Fibroblast of villous mesenchyme (primary cell): ENCODE data around the gene RGS6. TPM values are rescaled to one million over a fixed set of nuclear protein-coding genes. Genes with fewer than 3 reads are reported as not detected.
A peak's percentile ranks its signal among the peaks of the same experiment; 100 is the strongest.

Experiments used
- DNase-seq: peaks from one replicate; pipeline ENCODE4 v3.0.0-alpha.2; 2010; ENCODE audit warnings: low read depth
- H3K4me3 ChIP-seq: 2 replicates; pipeline ENCODE4 v1.5.1; 2011; ENCODE audit warnings: low read depth, mild to moderate bottlenecking, low read length
- total RNA-seq: library from RNA; depleted of rRNA; stranded (reverse); fragments of >200 nt; gene quantifications from 2 replicates; pipeline ENCODE4 v1.2.3, GENCODE V29; 2012
- TF ChIP-seq, protein P1 (sequence below): IDR thresholded peaks from 2 replicates; pipeline ENCODE4 v1.5.1; 2012; ENCODE audit warnings: low read depth, mild to moderate bottlenecking, low read length; ENCODE audit not compliant: insufficient read depth

RGS6 gene
- total RNA-seq, 1 donor: not detected

DNA sequence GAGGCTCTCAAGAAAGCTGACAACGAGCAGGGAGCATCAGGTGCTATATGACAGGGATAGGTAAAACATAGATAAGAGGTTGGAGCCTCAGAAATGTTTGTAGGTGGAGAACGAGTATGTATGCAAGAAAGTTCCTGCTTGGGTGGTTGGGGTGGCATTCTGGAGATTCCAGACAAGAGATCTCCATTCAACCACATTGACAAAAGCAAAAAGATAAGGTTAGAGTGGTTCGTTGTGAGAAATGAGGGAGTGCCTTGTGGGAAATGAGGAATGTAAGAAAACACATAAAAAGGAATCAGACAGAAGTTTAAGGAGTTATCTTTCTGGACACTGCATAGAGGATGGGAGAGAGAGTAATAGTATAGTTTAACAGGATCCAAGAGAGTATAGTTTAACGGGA is 671.4 kb downstream of the RGS6 start:
- peak; percentile 64 for DNase-seq
- TF ChIP-seq, protein P1, sequence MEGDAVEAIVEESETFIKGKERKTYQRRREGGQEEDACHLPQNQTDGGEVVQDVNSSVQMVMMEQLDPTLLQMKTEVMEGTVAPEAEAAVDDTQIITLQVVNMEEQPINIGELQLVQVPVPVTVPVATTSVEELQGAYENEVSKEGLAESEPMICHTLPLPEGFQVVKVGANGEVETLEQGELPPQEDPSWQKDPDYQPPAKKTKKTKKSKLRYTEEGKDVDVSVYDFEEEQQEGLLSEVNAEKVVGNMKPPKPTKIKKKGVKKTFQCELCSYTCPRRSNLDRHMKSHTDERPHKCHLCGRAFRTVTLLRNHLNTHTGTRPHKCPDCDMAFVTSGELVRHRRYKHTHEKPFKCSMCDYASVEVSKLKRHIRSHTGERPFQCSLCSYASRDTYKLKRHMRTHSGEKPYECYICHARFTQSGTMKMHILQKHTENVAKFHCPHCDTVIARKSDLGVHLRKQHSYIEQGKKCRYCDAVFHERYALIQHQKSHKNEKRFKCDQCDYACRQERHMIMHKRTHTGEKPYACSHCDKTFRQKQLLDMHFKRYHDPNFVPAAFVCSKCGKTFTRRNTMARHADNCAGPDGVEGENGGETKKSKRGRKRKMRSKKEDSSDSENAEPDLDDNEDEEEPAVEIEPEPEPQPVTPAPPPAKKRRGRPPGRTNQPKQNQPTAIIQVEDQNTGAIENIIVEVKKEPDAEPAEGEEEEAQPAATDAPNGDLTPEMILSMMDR: no peak

GRCh38 chr14:72604133-72604532 is 671.9 kb downstream of the RGS6 start:
- DNase-seq: no peak
- TF ChIP-seq, protein P1: no peak
- H3K4me3 ChIP-seq: no peak overlapping the region

More for the DNA sequence above, 671.4 kb downstream of the RGS6 start:
- H3K4me3 ChIP-seq: no peak overlapping the region

GRCh38 chr14:72605096-72605920 is 673.1 kb downstream of the RGS6 start:
- no peak overlapping the region for H3K4me3 ChIP-seq
- DNase-seq: no peak
- TF ChIP-seq, protein P1: no peak

- TF ChIP-seq, protein P1: no peak
- DNase-seq: no peak
- H3K4me3 ChIP-seq: no peak overlapping the region
Observed at GRCh38 chr14:72605921-72606220, 673.6 kb downstream of the RGS6 start.

- no peak for DNase-seq
- TF ChIP-seq, protein P1: no peak
- H3K4me3 ChIP-seq: no peak overlapping the region
Observed at GRCh38 chr14:72606879-72607278, 674.6 kb downstream of the RGS6 start.

DNA sequence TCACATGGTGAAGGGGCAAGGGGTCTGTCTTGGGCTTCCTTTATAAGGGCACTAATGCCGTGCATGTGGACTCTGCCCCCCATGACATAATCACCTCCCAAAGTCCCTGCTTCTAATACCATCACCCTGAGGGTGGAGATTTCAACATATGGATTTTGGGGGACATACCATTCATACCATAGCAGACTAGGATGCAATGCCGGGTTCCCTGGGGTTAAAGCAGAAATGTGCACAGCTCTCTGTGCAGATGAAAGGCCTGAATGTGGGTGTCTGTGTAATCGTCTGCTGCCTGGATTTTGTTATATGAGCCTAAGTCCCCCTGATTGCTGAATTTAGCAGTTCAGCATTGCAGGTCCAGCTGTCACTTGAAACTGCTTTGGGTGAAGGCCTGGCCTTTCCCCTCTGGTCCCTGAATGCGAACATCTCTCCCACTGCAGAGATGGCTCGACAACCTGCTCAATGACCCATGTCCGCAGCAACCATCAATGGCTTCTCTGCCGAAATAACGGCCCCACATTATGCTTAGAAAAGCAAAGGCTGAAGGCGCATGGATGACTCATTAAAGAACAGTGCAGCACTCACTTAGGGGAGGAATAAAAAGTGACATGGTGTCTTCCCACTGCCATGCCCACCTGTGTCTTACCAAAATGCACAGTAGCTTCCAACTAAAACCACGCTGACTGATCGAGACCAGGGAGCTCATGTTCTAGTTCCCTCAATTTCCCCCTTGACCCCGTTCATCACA is 675.3 kb downstream of the RGS6 start:
- no peak overlapping the region for H3K4me3 ChIP-seq
- DNase-seq: peak; percentile 22
- TF ChIP-seq, protein P1: no peak
